ENCODE results near the gene PRR22.
"Not testable (repeated sequence)": the region's sequence is repeated elsewhere in the genome, so short reads cannot be mapped to it uniquely, and the experiment has no call there.

The PRR22 gene

GRCh38 chr19:5751709-5752108 lies 32.8 kb downstream of the PRR22 start:
- DNase-seq (ENCODE audit: low read depth, low spot score) = no peak

- DNase-seq (ENCODE audit: low read depth, low spot score) = no peak
Observed at GRCh38 chr19:5749505-5749904, 35.0 kb downstream of the PRR22 start.

- DNase-seq (ENCODE audit: low read depth, low spot score) = not testable (repeated sequence)
Observed at GRCh38 chr19:5748920-5749319, 35.6 kb downstream of the PRR22 start.

DNA sequence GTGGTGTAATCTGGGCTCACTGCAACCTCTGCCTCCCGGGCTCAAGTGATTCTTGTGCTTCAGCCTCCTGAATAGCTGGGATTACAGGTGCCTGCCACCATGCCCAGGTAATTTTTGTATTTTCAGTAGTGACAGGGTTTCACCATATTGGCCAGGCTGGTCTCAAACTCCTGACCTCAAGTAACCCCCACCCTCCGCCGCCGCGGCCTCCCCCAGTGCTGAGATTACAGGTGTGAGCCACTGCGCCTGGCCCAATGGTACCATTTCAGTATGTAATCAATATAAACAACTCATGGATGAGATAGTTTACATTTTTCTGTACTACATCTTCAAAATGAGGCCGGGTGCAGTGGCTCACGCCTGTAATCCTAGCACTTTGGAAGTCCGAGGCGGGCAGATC lies 39.5 kb downstream of the PRR22 start:
- DNase-seq (ENCODE audit: low read depth, low spot score) = not testable (repeated sequence)

GRCh38 chr19:5743630-5744029 lies 40.9 kb downstream of the PRR22 start:
- no peak for DNase-seq (ENCODE audit: low read depth, low spot score)

DNA sequence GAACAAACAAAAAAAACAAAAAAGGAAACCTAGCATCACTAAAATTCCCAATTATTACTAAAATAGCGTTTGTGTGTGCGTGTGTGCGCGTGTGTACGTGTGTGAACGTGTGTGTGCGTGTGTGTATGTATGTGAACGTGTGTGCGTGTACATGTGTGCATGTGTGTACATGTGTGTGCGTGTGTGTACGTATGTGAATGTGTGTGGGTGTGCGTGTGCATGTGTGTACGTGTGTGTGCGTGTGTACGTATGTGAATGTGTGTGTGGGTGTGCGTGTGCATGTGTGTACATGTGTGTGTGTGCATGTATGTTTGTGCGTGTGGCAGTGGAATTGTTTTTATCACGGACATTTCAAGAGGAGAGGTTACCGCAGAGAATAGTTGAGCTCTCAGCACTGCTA lies 42.5 kb downstream of the PRR22 start:
- DNase-seq (ENCODE audit: low read depth, low spot score) = no peak

- no peak for DNase-seq (ENCODE audit: low read depth, low spot score)
Observed at GRCh38 chr19:5738423-5738822, 46.1 kb downstream of the PRR22 start.

DNA sequence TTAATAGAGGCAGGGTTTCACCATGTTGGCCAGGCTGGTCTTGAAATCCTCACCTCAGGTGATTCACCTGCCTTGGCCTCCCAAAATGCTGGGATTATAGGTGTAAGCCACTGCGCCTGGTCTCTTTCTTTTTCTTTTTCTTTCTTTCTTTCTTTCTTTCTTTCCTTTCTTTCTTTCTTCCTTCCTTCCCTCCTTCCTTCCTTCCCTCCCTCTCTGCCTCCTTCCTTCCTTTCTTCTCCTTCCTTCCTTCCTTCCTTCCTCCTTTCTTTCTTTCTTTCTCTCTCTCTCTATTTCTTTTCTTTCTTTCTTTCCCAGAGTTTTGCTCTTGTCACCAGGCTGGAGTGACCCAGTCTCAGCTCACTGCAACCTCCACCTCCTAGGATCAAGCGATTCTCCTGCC lies 51.4 kb downstream of the PRR22 start:
- not testable (repeated sequence) for DNase-seq (ENCODE audit: low read depth, low spot score)
